Thyroid gland (tissue), 4 donors: ENCODE data around the gene LUM.

ENCODE experiments used
- POLR2A ChIP-seq, 2 donors: fragments of 450-650 bp; IDR thresholded peaks; one replicate each; pipeline ENCODE4 v1.6.1; 2017; ENCODE audit warnings: antibody characterized with exemption in 2 of 2, mild to moderate bottlenecking in 2 of 2, moderate library complexity in 1 of 2
- TF ChIP-seq, protein P1 (sequence below), 6 experiments: fragments of 200-600 bp in 3 of 6; fragments of 450-650 bp in 3 of 6; sonication (generic) in 3 of 6; IDR thresholded peaks; one replicate each; pipeline ENCODE4 v1.5.1; 2016 to 2019; ENCODE audit warnings: antibody characterized with exemption in 6 of 6, mild to moderate bottlenecking in 2 of 6, inconsistent platforms in 1 of 6, moderate library complexity in 1 of 6

DNA sequence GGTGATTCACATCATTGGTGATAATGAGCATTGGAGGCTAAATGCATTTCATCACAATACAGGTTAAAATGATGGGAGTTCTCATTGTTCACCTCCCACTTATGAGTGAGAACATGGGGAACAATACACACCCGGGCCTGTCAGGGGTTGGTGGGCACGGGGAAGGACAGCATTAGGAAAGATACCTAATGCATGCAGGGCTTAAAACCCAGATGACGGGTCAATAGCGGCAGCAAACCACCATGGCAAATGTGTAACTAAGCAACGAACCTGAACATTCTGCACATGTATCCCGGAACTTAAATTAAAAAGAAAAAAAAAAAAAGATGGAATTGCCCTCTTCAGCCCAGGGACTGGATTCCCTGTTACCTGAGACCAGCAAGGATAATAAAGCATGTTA, 2.3 kb upstream of the LUM start:
- TF ChIP-seq, protein P1, sequence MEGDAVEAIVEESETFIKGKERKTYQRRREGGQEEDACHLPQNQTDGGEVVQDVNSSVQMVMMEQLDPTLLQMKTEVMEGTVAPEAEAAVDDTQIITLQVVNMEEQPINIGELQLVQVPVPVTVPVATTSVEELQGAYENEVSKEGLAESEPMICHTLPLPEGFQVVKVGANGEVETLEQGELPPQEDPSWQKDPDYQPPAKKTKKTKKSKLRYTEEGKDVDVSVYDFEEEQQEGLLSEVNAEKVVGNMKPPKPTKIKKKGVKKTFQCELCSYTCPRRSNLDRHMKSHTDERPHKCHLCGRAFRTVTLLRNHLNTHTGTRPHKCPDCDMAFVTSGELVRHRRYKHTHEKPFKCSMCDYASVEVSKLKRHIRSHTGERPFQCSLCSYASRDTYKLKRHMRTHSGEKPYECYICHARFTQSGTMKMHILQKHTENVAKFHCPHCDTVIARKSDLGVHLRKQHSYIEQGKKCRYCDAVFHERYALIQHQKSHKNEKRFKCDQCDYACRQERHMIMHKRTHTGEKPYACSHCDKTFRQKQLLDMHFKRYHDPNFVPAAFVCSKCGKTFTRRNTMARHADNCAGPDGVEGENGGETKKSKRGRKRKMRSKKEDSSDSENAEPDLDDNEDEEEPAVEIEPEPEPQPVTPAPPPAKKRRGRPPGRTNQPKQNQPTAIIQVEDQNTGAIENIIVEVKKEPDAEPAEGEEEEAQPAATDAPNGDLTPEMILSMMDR (IDR thresholded peaks at IDR 0.05), result no peak
- no peak for TF ChIP-seq POLR2A (IDR thresholded peaks at IDR 0.05)
